ENCODE measurements around the gene SDF2L1. TPM values are rescaled to one million over a fixed set of nuclear protein-coding genes. Genes with fewer than 3 reads are reported as not detected.
"Not testable (repeated sequence)": the region's sequence is repeated elsewhere in the genome, so short reads cannot be mapped to it uniquely, and the experiment has no call there.

The SDF2L1 gene
- total RNA-seq, 6 experiments from 2014 or later, result 49.1 to 63.5 (median 55.6) TPM

GRCh38 chr22:21615731-21616130 lies 26.4 kb upstream of the SDF2L1 start:
- Mint-ChIP-seq H3K4me1 (ENCODE audit: low read depth) (no peaks in the 10 kb centered on the region), H3K27me3 (ENCODE audit: insufficient read depth) (peaks cover 5% of the 10 kb centered on the region), H3K27ac (no peak overlapping the region), H3K9me3 (no peaks in the 10 kb centered on the region), H3K36me3 (ENCODE audit: low read depth) (peaks cover 21% of the 10 kb centered on the region; the same call in 1 of the 2 replicates), H3K4me3 (no peak overlapping the region)
- no peak for TF ChIP-seq CTCF (IDR thresholded peaks at IDR 0.05)
- no peak for DNase-seq

GRCh38 chr22:21617337-21617736 lies 24.8 kb upstream of the SDF2L1 start:
- DNase-seq; H3K27ac Mint-ChIP-seq; H3K4me3 Mint-ChIP-seq; H3K27me3 Mint-ChIP-seq (ENCODE audit: insufficient read depth); H3K9me3 Mint-ChIP-seq; H3K4me1 Mint-ChIP-seq (ENCODE audit: low read depth): not testable (repeated sequence)
- peaks cover 18% of the 10 kb centered on the region; the same call in 1 of the 2 replicates for H3K36me3 Mint-ChIP-seq (ENCODE audit: low read depth)

- peaks cover 12% of the 10 kb centered on the region for H3K27me3 Mint-ChIP-seq (ENCODE audit: insufficient read depth)
Measured at GRCh38 chr22:21621025-21621424, 21.1 kb upstream of the SDF2L1 start.

GRCh38 chr22:21622011-21622918 lies 19.8 kb upstream of the SDF2L1 start:
- Mint-ChIP-seq H3K27ac (peak overlapping the region; percentile 59; the same call in 1 of the 2 replicates), H3K36me3 (ENCODE audit: low read depth) (no peaks in the 10 kb centered on the region), H3K4me3 (no peak overlapping the region), H3K9me3 (no peaks in the 10 kb centered on the region; the same call in 1 of the 2 replicates), H3K4me1 (ENCODE audit: low read depth) (peaks cover 22% of the 10 kb centered on the region), H3K27me3 (ENCODE audit: insufficient read depth) (peaks cover 16% of the 10 kb centered on the region)
- no peak for DNase-seq
- TF ChIP-seq CTCF (IDR thresholded peaks at IDR 0.05), result no peak

More at GRCh38 chr22:21621025-21621424, 21.1 kb upstream of the SDF2L1 start:
- no peak for DNase-seq
- TF ChIP-seq CTCF (IDR thresholded peaks at IDR 0.05), result no peak
- Mint-ChIP-seq H3K4me3 (no peak overlapping the region), H3K27ac (no peak overlapping the region), H3K36me3 (ENCODE audit: low read depth) (peaks cover 3% of the 10 kb centered on the region; the same call in 1 of the 2 replicates), H3K4me1 (ENCODE audit: low read depth) (peaks cover 18% of the 10 kb centered on the region), H3K9me3 (no peaks in the 10 kb centered on the region)

- Mint-ChIP-seq H3K27me3 (ENCODE audit: insufficient read depth) (peaks cover 16% of the 10 kb centered on the region), H3K4me3 (0 out of 2 replicates have a peak overlapping the region, but pooled peaks have one; percentile 15), H3K27ac (peak overlapping the region; percentile 9), H3K4me1 (ENCODE audit: low read depth) (peaks cover 26% of the 10 kb centered on the region), H3K36me3 (ENCODE audit: low read depth) (peaks cover 4% of the 10 kb centered on the region), H3K9me3 (no peaks in the 10 kb centered on the region; the same call in 1 of the 2 replicates)
- DNase-seq, result no peak
- TF ChIP-seq CTCF (IDR thresholded peaks at IDR 0.05), result no peak
Measured at GRCh38 chr22:21622919-21623647, 19.0 kb upstream of the SDF2L1 start.
